ENCODE results near the gene CCDC54.
A peak's percentile ranks its signal among the peaks of the same experiment; 100 is the strongest.

The CCDC54 gene

GRCh38 chr3:107368654-107369398 lies 8.4 kb upstream of the CCDC54 start:
- H3F3A ChIP-seq (ENCODE audit: insufficient read depth, low read length), result no peaks in the 10 kb centered on the region
- H3K36me3 ChIP-seq (ENCODE audit: insufficient read depth, low read length), result no peaks in the 10 kb centered on the region
- H4K20me1 ChIP-seq (ENCODE audit: insufficient read depth, low read length), result no peaks in the 10 kb centered on the region
- H2AFZ ChIP-seq (ENCODE audit: low read length), result no peak overlapping the region
- H3K9me3 ChIP-seq (ENCODE audit: low read length), result no peaks in the 10 kb centered on the region
- H3K9ac ChIP-seq (ENCODE audit: low read length), result no peak overlapping the region
- H3K27ac ChIP-seq (ENCODE audit: low read depth, low read length, poor library complexity, severe bottlenecking), result no peak overlapping the region
- TF ChIP-seq CTCF (IDR thresholded peaks at IDR 0.05; ENCODE audit: low read length) (no peak), EZH2 (IDR thresholded peaks at IDR 0.05; ENCODE audit: borderline replicate concordance, low read length) (no peak)
- no peak overlapping the region for H3K4me2 ChIP-seq (ENCODE audit: low read length)
- H3K4me1 ChIP-seq (ENCODE audit: insufficient read depth, low read length, severe bottlenecking), result peaks cover 10% of the 10 kb centered on the region
- no peaks in the 10 kb centered on the region for H3K27me3 ChIP-seq (ENCODE audit: insufficient read depth, low read length)
- H3K9me2 ChIP-seq (ENCODE audit: low read depth, low read length), result no peaks in the 10 kb centered on the region
- H3K79me2 ChIP-seq (ENCODE audit: insufficient read depth, low read length), result no peaks in the 10 kb centered on the region
- H3K4me3 ChIP-seq (ENCODE audit: low read depth, low read length, poor library complexity, severe bottlenecking), result no peak overlapping the region

DNA sequence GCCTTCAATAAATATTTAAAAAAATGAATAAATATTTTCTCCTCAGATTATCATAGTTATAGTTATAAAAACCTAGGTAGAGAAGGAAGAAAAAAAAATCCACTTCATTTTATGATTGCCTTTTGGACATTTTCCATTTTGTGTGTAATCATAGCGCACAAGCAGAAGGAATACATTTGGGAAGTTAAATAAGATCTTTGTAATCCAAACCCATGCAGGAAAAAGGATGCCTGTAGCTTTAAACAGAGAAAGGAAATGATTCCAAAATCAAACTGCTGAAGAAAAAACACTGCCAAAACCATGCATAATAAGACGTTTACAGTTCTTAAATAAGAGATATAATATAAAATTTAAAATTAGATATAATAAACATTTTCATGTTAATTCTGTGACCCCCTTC lies 7.4 kb upstream of the CCDC54 start:
- no peaks in the 10 kb centered on the region for H3K36me3 ChIP-seq (ENCODE audit: insufficient read depth, low read length)
- TF ChIP-seq CTCF (IDR thresholded peaks at IDR 0.05; ENCODE audit: low read length) (no peak), EZH2 (IDR thresholded peaks at IDR 0.05; ENCODE audit: borderline replicate concordance, low read length) (no peak)
- no peak overlapping the region for H3K9ac ChIP-seq (ENCODE audit: low read length)
- no peak overlapping the region for H2AFZ ChIP-seq (ENCODE audit: low read length)
- H3K27ac ChIP-seq (ENCODE audit: low read depth, low read length, poor library complexity, severe bottlenecking), result no peak overlapping the region
- H3K9me3 ChIP-seq (ENCODE audit: low read length), result no peaks in the 10 kb centered on the region
- H3K9me2 ChIP-seq (ENCODE audit: low read depth, low read length), result no peaks in the 10 kb centered on the region
- no peaks in the 10 kb centered on the region for H4K20me1 ChIP-seq (ENCODE audit: insufficient read depth, low read length)
- H3K4me3 ChIP-seq (ENCODE audit: low read depth, low read length, poor library complexity, severe bottlenecking), result no peak overlapping the region
- no peaks in the 10 kb centered on the region for H3F3A ChIP-seq (ENCODE audit: insufficient read depth, low read length)
- H3K4me1 ChIP-seq (ENCODE audit: insufficient read depth, low read length, severe bottlenecking), result peaks cover 12% of the 10 kb centered on the region
- H3K27me3 ChIP-seq (ENCODE audit: insufficient read depth, low read length), result no peaks in the 10 kb centered on the region
- no peak overlapping the region for H3K4me2 ChIP-seq (ENCODE audit: low read length)
- H3K79me2 ChIP-seq (ENCODE audit: insufficient read depth, low read length), result no peaks in the 10 kb centered on the region

- Histone ChIP-seq H3K4me2 (ENCODE audit: low read length) (0 out of 2 replicates have a peak overlapping the region, but pooled peaks have one; percentile 9), H2AFZ (ENCODE audit: low read length) (no peak overlapping the region), H3K36me3 (ENCODE audit: insufficient read depth, low read length) (no peaks in the 10 kb centered on the region), H4K20me1 (ENCODE audit: insufficient read depth, low read length) (no peaks in the 10 kb centered on the region), H3K27me3 (ENCODE audit: insufficient read depth, low read length) (no peaks in the 10 kb centered on the region), H3F3A (ENCODE audit: insufficient read depth, low read length) (no peaks in the 10 kb centered on the region), H3K9me2 (ENCODE audit: low read depth, low read length) (no peaks in the 10 kb centered on the region), H3K4me1 (ENCODE audit: insufficient read depth, low read length, severe bottlenecking) (peaks cover 12% of the 10 kb centered on the region), H3K27ac (ENCODE audit: low read depth, low read length, poor library complexity, severe bottlenecking) (no peak overlapping the region), H3K79me2 (ENCODE audit: insufficient read depth, low read length) (no peaks in the 10 kb centered on the region), H3K4me3 (ENCODE audit: low read depth, low read length, poor library complexity, severe bottlenecking) (no peak overlapping the region), H3K9me3 (ENCODE audit: low read length) (no peaks in the 10 kb centered on the region), H3K9ac (ENCODE audit: low read length) (no peak overlapping the region)
- no peak for TF ChIP-seq EZH2 (IDR thresholded peaks at IDR 0.05; ENCODE audit: borderline replicate concordance, low read length)
- peak; percentile 16; the same call in 1 of the 2 replicates for TF ChIP-seq CTCF (IDR thresholded peaks at IDR 0.05; ENCODE audit: low read length)
Observed at GRCh38 chr3:107370907-107371306, 6.3 kb upstream of the CCDC54 start.

All from OCI-LY1 (cell line).